C4-2B (cell line): ENCODE data around the gene FAT3.

ENCODE experiments used
- H3K27ac ChIP-seq: fragments of 450-650 bp; 2 replicates; pipeline ENCODE4 v1.5.1; 2017
- ZFX ChIP-seq: fragments of 450-650 bp; IDR thresholded peaks from 2 replicates; pipeline ENCODE4 v1.6.1; 2017
- TF ChIP-seq, protein P1 (sequence below): fragments of 450-650 bp; conservative IDR thresholded peaks from 2 replicates; pipeline ENCODE4 v1.5.1; 2017; ENCODE audit warnings: mild to moderate bottlenecking

FAT3 gene

DNA sequence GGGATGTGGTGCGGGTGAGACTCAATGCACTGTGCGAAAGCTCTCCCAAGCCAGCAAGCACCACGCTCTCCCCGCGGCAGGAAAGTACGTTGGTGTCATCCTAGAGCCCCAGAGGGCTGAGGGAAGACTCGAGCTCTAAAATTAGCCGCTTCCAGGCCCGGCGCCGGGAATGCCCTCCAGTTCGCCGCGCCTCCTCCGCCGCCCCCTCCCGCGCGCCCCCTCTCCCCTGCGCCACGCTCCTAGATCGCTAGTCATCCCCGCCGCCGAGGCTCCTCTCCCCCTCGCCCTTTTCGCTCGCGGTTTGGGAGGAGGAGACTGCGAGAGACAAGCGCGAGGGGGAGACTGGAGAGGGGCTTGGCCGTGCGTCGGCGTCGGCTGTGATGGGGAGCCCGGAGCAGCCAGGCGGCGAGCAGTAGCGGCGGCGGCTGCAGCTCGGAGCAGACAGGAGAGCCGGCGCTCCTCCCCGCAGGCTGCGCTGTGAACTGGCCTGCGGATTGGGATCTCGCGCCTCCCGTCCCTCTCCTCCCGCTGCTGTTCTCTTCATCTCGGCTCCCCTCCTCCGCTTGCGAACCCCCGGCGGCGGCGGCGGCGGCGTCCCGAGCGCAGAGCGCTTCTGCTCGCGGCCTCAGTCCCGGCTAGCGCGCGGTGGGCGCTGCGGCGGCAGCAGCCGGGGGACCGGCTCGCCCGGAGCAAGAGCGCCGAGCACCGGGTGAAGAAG lies at the start of gene FAT3:
Gene FAT3 (plus strand): TSS at position 412 of the 718 bp plus-strand sequence. CDS start 127,295 bp downstream, outside the sequence.
- H3K27ac ChIP-seq = no peak within 1 kb of the TSS
- TF ChIP-seq ZFX = no peak
- TF ChIP-seq, protein P1, sequence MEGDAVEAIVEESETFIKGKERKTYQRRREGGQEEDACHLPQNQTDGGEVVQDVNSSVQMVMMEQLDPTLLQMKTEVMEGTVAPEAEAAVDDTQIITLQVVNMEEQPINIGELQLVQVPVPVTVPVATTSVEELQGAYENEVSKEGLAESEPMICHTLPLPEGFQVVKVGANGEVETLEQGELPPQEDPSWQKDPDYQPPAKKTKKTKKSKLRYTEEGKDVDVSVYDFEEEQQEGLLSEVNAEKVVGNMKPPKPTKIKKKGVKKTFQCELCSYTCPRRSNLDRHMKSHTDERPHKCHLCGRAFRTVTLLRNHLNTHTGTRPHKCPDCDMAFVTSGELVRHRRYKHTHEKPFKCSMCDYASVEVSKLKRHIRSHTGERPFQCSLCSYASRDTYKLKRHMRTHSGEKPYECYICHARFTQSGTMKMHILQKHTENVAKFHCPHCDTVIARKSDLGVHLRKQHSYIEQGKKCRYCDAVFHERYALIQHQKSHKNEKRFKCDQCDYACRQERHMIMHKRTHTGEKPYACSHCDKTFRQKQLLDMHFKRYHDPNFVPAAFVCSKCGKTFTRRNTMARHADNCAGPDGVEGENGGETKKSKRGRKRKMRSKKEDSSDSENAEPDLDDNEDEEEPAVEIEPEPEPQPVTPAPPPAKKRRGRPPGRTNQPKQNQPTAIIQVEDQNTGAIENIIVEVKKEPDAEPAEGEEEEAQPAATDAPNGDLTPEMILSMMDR = no peak

DNA sequence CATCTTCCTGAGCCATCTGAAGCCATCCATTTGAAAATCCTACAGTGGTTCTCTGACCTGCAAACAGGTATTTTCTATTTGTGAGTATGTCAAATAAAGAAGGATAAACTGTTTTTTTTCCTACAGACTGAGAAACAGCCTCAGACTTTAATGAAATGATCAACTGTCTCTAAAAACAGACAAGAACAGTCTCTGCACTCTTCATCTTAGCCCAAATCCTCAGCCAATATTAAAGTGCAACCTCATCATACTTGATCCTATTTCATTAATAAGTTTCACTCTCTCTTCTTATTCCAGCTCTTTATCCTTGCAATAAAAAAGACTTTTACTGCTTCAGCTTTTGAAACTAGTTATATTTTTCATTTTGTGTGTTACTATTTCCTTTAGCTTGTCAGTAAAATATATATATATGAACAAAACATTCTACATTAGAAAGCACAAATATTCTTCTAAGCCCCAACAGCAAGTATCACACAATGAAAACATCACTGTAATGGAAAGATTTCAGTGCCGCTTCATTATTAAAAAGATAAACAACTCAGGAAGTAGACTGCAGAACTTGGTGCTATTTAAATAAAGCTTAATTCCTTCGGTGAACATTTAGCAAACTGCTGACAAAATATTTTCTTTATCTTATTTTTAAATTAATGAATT lies 45.5 kb upstream of the FAT3 start:
- TF ChIP-seq ZFX = no peak
- TF ChIP-seq, protein P1 = no peak
- no peak overlapping the region for H3K27ac ChIP-seq

GRCh38 chr11:92180226-92180625 lies 44.4 kb upstream of the FAT3 start:
- TF ChIP-seq, protein P1 = no peak
- TF ChIP-seq ZFX = no peak
- H3K27ac ChIP-seq = no peak overlapping the region

- no peak overlapping the region for H3K27ac ChIP-seq
- TF ChIP-seq ZFX = no peak
- TF ChIP-seq, protein P1 = no peak
Observed at GRCh38 chr11:92180664-92181251, 43.9 kb upstream of the FAT3 start.

- TF ChIP-seq, protein P1 = no peak
- TF ChIP-seq ZFX = no peak
Observed at GRCh38 chr11:92190535-92191206, 33.9 kb upstream of the FAT3 start.

DNA sequence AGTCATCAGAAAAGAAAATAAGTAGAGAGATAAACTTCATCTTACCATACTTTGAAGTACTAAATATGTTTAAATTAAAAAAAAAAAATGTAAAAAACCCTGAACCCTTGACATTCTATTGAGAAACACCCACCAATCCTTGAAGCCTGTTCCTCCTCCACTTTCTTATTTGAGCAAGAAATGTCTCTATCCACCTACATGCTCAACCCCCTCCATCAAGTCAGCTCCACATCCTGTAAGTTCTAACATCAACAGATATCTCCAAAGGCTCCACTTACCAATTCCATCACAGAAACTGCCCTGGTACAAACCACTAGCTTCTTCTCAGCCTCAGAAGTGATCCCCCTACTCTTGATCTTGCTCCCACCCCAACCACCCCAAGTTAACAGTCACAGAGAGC lies 32.5 kb upstream of the FAT3 start:
- TF ChIP-seq, protein P1 = no peak
- TF ChIP-seq ZFX = no peak
- no peak overlapping the region for H3K27ac ChIP-seq

More at GRCh38 chr11:92190535-92191206, 33.9 kb upstream of the FAT3 start:
- H3K27ac ChIP-seq = no peak overlapping the region

- no peak for TF ChIP-seq ZFX
- TF ChIP-seq, protein P1 = no peak
- no peak overlapping the region for H3K27ac ChIP-seq
Observed at GRCh38 chr11:92198268-92198667, 26.4 kb upstream of the FAT3 start.
